ENCODE results near the gene TBX10.

DNA sequence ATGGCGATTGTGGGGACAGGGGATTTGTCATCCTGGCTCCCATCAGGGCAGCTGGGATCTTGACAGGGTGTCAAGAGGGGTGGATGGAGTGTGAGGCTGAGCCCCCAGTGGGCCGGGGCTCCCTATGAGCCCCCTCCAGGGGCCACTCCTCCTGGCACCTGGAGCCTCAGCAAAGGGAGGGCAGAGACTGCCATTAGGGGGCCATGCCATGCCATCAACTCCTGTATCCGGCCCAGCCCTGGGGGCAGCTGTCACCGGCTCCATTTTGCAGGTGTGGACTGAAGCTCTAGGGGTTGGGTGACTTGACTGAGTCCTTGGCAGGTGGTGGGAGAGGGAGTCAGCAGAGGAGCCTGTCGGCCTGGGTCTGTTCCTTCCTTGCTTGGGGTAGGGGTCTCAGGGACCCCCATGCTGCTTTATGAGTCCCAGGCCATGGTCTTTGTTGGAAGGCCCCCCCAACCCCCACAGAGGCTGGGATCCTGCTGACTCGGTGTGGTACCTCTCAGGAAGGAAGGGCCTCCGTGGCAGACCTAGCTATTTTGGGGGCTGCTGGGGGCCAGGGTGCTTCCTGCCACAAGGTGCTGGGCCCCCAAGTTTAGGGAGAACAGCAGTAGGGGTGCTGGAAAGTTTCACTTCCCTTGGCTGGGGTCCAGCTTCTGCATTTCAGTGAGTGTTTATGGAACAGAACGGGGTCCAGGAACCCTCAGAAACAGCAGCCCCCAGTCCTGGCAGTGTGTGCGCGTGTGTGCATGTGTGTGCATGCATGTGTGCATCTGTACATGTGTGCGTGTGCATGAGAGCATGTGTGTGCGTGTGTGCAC, 9.4 kb upstream of the TBX10 start:
- TF ChIP-seq, protein P1, sequence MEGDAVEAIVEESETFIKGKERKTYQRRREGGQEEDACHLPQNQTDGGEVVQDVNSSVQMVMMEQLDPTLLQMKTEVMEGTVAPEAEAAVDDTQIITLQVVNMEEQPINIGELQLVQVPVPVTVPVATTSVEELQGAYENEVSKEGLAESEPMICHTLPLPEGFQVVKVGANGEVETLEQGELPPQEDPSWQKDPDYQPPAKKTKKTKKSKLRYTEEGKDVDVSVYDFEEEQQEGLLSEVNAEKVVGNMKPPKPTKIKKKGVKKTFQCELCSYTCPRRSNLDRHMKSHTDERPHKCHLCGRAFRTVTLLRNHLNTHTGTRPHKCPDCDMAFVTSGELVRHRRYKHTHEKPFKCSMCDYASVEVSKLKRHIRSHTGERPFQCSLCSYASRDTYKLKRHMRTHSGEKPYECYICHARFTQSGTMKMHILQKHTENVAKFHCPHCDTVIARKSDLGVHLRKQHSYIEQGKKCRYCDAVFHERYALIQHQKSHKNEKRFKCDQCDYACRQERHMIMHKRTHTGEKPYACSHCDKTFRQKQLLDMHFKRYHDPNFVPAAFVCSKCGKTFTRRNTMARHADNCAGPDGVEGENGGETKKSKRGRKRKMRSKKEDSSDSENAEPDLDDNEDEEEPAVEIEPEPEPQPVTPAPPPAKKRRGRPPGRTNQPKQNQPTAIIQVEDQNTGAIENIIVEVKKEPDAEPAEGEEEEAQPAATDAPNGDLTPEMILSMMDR (conservative IDR thresholded peaks at IDR 0.05; ENCODE audit: low read depth, low read length): no peak
- TF ChIP-seq EZH2 (IDR thresholded peaks at IDR 0.05; ENCODE audit: borderline replicate concordance, low read depth, low read length, poor library complexity, severe bottlenecking): no peak

All from A673 (cell line).